ENCODE data around the gene SLK. TPM values are rescaled to one million over a fixed set of nuclear protein-coding genes. Genes with fewer than 3 reads are reported as not detected.
A peak's percentile ranks its signal among the peaks of the same experiment; 100 is the strongest.

Gene SLK
- total and polyA plus RNA-seq, 7 experiments from 2014 or later, result 6.1 to 32.2 (median 23.7) TPM

DNA sequence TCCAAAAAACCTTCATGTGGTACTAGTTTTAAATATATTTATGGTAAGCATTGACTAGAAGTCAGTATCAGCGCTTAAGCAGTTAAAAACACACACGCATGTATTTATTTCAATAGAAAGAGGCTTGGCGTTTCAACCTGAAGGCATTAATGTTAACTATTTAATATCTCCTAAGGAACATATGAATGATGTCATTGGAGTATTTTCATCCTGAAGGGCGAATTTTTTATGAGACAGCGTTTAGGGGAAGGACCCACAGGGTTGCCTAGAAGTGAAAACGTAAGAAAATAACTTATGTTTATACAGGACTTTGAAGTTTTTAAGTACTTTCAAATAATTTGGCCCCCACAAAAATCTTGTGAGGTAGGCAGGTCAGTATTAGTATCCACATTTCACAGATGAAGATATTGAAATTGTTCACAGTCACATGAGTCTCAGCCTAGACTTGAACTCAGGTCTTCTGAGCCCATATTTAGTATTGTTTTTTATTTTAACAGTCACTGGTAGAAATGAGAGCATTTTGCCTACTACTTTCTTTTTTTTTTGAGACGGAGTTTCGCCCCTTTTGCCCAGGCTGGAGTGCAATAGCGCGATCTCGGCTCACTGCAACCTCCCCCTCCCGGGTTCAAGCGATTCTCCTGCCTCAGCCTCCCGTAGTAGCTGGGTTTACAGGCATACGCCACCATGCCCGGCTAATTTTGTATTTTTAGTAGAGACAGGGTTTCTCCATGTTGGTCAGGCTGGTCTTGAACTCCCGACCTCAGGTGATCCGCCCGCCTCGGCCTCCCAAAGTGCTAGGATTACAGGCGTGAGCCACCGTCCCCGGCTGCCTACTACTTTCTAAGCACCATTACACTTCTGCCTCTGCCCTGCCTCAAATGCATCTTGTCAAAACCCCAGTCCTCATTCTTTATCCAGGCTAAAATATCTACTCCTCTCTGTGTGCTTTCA lies 1.8 kb downstream of the SLK start:
- CTCF ChIA-PET, result interaction anchor here (0.9 to 2.4 kb wide), 3 partner anchors 81 to 153 kb away, joined by 3 to 7 read pairs (median 3); partner anchors contain the start of gene SFR1
- H3K4me1 Mint-ChIP-seq, result peaks cover 35 to 75% (median 62%) of the 10 kb centered on the region in 7 donors
- peak overlapping the region; percentile 93 to 100 (median 98) for H3K4me3 Mint-ChIP-seq
- no peaks in the 10 kb centered on the region for H3K9me3 ChIP-seq (ENCODE audit: control insufficient read depth in 2 of 3, low read length in 3 of 3)
- H3K36me3 ChIP-seq (ENCODE audit: control insufficient read depth in 2 of 3, insufficient read depth in 3 of 3, low read length in 3 of 3), result peaks cover 0 to 5% (median 0%) of the 10 kb centered on the region in 3 experiments
- no peaks in the 10 kb centered on the region for H3K9me3 Mint-ChIP-seq
- peaks cover 8 to 20% of the 10 kb centered on the region in 2 donors for H3K4me1 ChIP-seq (ENCODE audit: control insufficient read depth in 2 of 2, insufficient read depth in 2 of 2, low read length in 2 of 2)
- POLR2A ChIA-PET, result interaction anchor here (0.8 to 3.4 kb wide), 10 partner anchors 8 to 385 kb away, joined by 3 to 16 read pairs (median 4); partner anchors contain the start of gene SFR1
- H3K4me3 ChIP-seq (ENCODE audit: low read length), result peak overlapping the region; percentile 81
- ATAC-seq (no peak), DNase-seq (peak in 1 of 9 donors; percentile 7)
- peaks cover 0 to 13% (median 4%) of the 10 kb centered on the region in 5 donors for H3K36me3 Mint-ChIP-seq
- H3K27me3 Mint-ChIP-seq, result no peaks in the 10 kb centered on the region
- peak overlapping the region; percentile 35 to 95 (median 89) for H3K27ac Mint-ChIP-seq
- no peaks in the 10 kb centered on the region for H3K27me3 ChIP-seq (ENCODE audit: control insufficient read depth in 2 of 2, insufficient read depth in 2 of 2, low read length in 2 of 2)
- peak overlapping the region; percentile 78 for H3K27ac ChIP-seq (ENCODE audit: low read depth, low read length)
- intact Hi-C loops (cut with micrococcal nuclease), result loop anchor here (1.0 kb wide), 3 partner anchors 8 to 80 kb away; no protein-coding TSS in a partner anchor

GRCh38 chr10:103969436-103969835 lies 2.5 kb downstream of the SLK start:
- ChIA-PET POLR2A (interaction anchor here (0.6 to 1.5 kb wide), 6 partner anchors 42 to 153 kb away, joined by 3 to 8 read pairs (median 4); partner anchors contain the start of gene SFR1), CTCF (interaction anchor here (0.8 to 1.5 kb wide), 4 partner anchors 14 to 112 kb away, joined by 3 read pairs; no protein-coding TSS in a partner anchor)
- Histone ChIP-seq H3K27ac (ENCODE audit: low read depth, low read length) (peak overlapping the region; percentile 78), H3K36me3 (ENCODE audit: control insufficient read depth in 2 of 3, insufficient read depth in 3 of 3, low read length in 3 of 3) (peaks cover 0 to 5% (median 0%) of the 10 kb centered on the region in 3 experiments), H3K4me1 (ENCODE audit: control insufficient read depth in 2 of 2, insufficient read depth in 2 of 2, low read length in 2 of 2) (peaks cover 8 to 20% of the 10 kb centered on the region in 2 donors), H3K4me3 (ENCODE audit: low read length) (peak overlapping the region; percentile 81), H3K27me3 (ENCODE audit: control insufficient read depth in 2 of 2, insufficient read depth in 2 of 2, low read length in 2 of 2) (no peaks in the 10 kb centered on the region), H3K9me3 (ENCODE audit: control insufficient read depth in 2 of 3, low read length in 3 of 3) (no peaks in the 10 kb centered on the region)
- no peaks in the 10 kb centered on the region for H3K9me3 Mint-ChIP-seq
- H3K36me3 Mint-ChIP-seq, result peaks cover 0 to 13% (median 8%) of the 10 kb centered on the region in 5 donors
- ATAC-seq, result no peak
- H3K27me3 Mint-ChIP-seq, result no peaks in the 10 kb centered on the region
- no peak for DNase-seq
- H3K4me3 Mint-ChIP-seq, result peak overlapping the region; percentile 93 to 100 (median 98)
- intact Hi-C loops (cut with micrococcal nuclease), result loop anchor here in 1 of 2 donors (1.0 kb wide), 1 partner anchor 81 kb away; no protein-coding TSS in a partner anchor
- H3K4me1 Mint-ChIP-seq, result peaks cover 35 to 76% (median 68%) of the 10 kb centered on the region in 7 donors
- H3K27ac Mint-ChIP-seq, result peak overlapping the region in 8 of 9 donors; percentile 17 to 95 (median 86)

DNA sequence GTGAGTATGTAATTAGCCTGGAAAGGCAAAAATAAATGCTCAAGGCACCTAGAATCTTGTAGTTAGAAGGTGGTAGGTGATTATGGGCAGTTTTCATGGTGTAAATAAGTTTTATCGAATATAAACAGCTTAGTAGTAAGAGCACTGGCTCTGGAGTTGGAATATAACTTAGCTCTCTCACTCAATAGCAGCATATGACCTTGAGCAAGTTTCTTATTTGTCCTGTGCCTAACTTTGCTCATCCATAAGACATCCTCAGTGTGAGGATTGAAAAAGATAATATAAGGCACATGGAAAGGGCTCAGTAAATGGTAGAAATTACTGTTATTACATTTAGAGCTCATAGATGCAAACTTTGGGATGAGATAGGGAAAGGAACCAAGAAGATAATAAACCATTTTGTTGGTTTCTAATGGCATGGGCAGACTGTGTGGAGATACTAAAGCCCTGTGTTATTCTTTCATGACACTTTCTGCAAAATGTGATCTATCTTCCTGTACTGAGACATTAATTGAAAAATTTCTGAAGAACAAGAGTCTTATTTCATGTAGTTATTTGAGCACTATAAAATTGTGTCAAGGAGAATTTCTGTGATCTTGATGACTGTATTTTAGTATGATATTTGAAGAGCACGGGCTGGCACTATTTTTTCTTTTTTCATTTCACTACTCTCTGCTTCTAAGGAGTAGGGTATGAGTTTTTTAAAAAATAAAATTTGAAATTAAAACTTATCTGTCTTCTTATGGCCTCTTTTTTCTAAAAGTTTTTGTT lies 3.1 kb downstream of the SLK start:
- H3K27me3 Mint-ChIP-seq, result no peaks in the 10 kb centered on the region
- H3K9me3 Mint-ChIP-seq, result peaks cover 0 to 2% (median 0%) of the 10 kb centered on the region in 11 donors
- POLR2A ChIA-PET, result interaction anchor here (0.6 to 1.5 kb wide), 6 partner anchors 42 to 152 kb away, joined by 3 to 8 read pairs (median 4); partner anchors contain the start of gene SFR1
- H3K27ac Mint-ChIP-seq, result peak overlapping the region in 8 of 9 donors; percentile 17 to 95 (median 86)
- peaks cover 0 to 16% (median 11%) of the 10 kb centered on the region in 5 donors for H3K36me3 Mint-ChIP-seq
- Histone ChIP-seq H3K27ac (ENCODE audit: low read depth, low read length) (peak overlapping the region; percentile 78), H3K4me3 (ENCODE audit: low read length) (peak overlapping the region; percentile 81), H3K9me3 (ENCODE audit: control insufficient read depth in 2 of 3, low read length in 3 of 3) (no peaks in the 10 kb centered on the region), H3K27me3 (ENCODE audit: control insufficient read depth in 2 of 2, insufficient read depth in 2 of 2, low read length in 2 of 2) (no peaks in the 10 kb centered on the region), H3K36me3 (ENCODE audit: control insufficient read depth in 2 of 3, insufficient read depth in 3 of 3, low read length in 3 of 3) (peaks cover 0 to 5% (median 0%) of the 10 kb centered on the region in 3 experiments), H3K4me1 (ENCODE audit: control insufficient read depth in 2 of 2, insufficient read depth in 2 of 2, low read length in 2 of 2) (peaks cover 8 to 22% of the 10 kb centered on the region in 2 donors)
- DNase-seq (no peak), ATAC-seq (no peak)
- peak overlapping the region; percentile 93 to 100 (median 98) for H3K4me3 Mint-ChIP-seq
- CTCF ChIA-PET, result interaction anchor here (0.8 to 1.5 kb wide), 4 partner anchors 14 to 112 kb away, joined by 3 read pairs; no protein-coding TSS in a partner anchor
- intact Hi-C loops (cut with micrococcal nuclease), result loop anchor here (1.0 kb wide), 2 partner anchors 13 to 82 kb away; no protein-coding TSS in a partner anchor
- H3K4me1 Mint-ChIP-seq, result peaks cover 39 to 79% (median 72%) of the 10 kb centered on the region in 7 donors

DNA sequence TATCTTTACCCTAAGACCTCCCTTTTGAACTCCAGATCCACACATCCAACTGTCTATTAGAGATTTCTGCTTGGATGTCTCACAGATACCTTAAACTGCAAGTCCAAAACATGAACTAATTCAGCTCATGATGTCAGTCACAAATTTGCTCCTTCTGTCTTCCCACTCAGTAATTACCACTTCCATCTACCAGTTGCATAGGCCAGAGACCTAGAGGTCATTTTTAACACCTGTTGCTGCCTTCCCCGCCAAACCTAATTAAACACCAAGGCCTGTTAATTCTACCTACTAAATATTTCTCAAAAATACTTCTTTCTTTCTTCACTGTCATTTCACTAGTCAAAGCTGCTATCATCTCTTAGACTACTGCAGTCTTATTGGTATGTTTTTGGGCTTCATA lies 8.2 kb downstream of the SLK start:
- Mint-ChIP-seq H3K9me3 (peaks cover 0 to 4% (median 0%) of the 10 kb centered on the region in 11 donors), H3K27ac (peak overlapping the region in 7 of 9 donors; percentile 0 to 76 (median 45)), H3K27me3 (no peaks in the 10 kb centered on the region), H3K36me3 (peaks cover 0 to 23% (median 12%) of the 10 kb centered on the region in 5 donors), H3K4me1 (peaks cover 42 to 73% (median 65%) of the 10 kb centered on the region in 7 donors), H3K4me3 (peak overlapping the region in 7 of 10 donors; percentile 0 to 49 (median 6))
- Histone ChIP-seq H3K9me3 (ENCODE audit: control insufficient read depth in 2 of 3, low read length in 3 of 3) (no peaks in the 10 kb centered on the region), H3K4me3 (ENCODE audit: low read length) (no peak overlapping the region), H3K36me3 (ENCODE audit: control insufficient read depth in 2 of 3, insufficient read depth in 3 of 3, low read length in 3 of 3) (no peaks in the 10 kb centered on the region), H3K4me1 (ENCODE audit: control insufficient read depth in 2 of 2, insufficient read depth in 2 of 2, low read length in 2 of 2) (peaks cover 8 to 27% of the 10 kb centered on the region in 2 donors), H3K27me3 (ENCODE audit: control insufficient read depth in 2 of 2, insufficient read depth in 2 of 2, low read length in 2 of 2) (no peaks in the 10 kb centered on the region), H3K27ac (ENCODE audit: low read depth, low read length) (no peak overlapping the region)
- ATAC-seq (no peak), DNase-seq (no peak)
- POLR2A ChIA-PET, result no interaction called here
- CTCF ChIA-PET, result no interaction called here
- intact Hi-C loops (cut with micrococcal nuclease), result no loop called here

DNA sequence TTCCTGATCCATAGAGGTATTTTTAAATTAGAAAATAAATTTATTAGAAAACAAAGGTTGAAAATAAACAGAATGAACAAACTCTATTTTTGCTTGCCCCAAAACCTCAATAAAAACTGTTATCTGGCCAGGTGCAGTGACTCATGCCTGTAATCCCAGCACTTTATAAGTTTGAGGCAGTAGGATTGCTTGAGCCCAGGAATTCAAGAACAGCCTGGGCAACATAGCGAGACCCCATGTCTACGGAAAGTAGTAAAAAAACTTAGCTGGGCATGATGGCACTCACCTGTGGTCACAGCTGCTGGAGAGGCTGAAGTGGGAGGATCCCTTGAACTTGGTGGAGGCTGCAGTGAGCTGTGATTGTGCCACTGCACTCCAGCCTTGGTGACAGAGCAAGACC lies 10.3 kb downstream of the SLK start:
- Mint-ChIP-seq H3K27me3 (no peaks in the 10 kb centered on the region), H3K27ac (no peak overlapping the region), H3K36me3 (peaks cover 0 to 29% (median 13%) of the 10 kb centered on the region in 5 donors), H3K4me1 (peaks cover 44 to 73% (median 65%) of the 10 kb centered on the region in 7 donors), H3K4me3 (no peak overlapping the region), H3K9me3 (peaks cover 0 to 4% (median 0%) of the 10 kb centered on the region in 11 donors)
- no peaks in the 10 kb centered on the region for H3K36me3 ChIP-seq (ENCODE audit: control insufficient read depth in 2 of 3, insufficient read depth in 3 of 3, low read length in 3 of 3)
- CTCF ChIA-PET, result no interaction called here
- H3K27ac ChIP-seq (ENCODE audit: low read depth, low read length), result no peak overlapping the region
- no peak overlapping the region for H3K4me3 ChIP-seq (ENCODE audit: low read length)
- DNase-seq, result no peak
- POLR2A ChIA-PET, result interaction anchor here (2.1 kb wide), 1 partner anchor 10 kb away, joined by 10 read pairs; the partner anchor contains the start of gene SLK
- H3K4me1 ChIP-seq (ENCODE audit: control insufficient read depth in 2 of 2, insufficient read depth in 2 of 2, low read length in 2 of 2), result peaks cover 6 to 14% of the 10 kb centered on the region in 2 donors
- intact Hi-C loops (cut with micrococcal nuclease), result no loop called here
- no peak for ATAC-seq
- no peaks in the 10 kb centered on the region for H3K27me3 ChIP-seq (ENCODE audit: control insufficient read depth in 2 of 2, insufficient read depth in 2 of 2, low read length in 2 of 2)
- no peaks in the 10 kb centered on the region for H3K9me3 ChIP-seq (ENCODE audit: control insufficient read depth in 2 of 3, low read length in 3 of 3)

Data from naive thymus-derived CD4-positive, alpha-beta T cell (primary cell).